ENCODE data around the gene FRY. TPM values are rescaled to one million over a fixed set of nuclear protein-coding genes. Genes with fewer than 3 reads are reported as not detected.

Gene FRY
- total RNA-seq, 1 donor from 2014 or later: 0.52 TPM

- no peak for DNase-seq (ENCODE audit: low read depth)
- no peak overlapping the region for H3K4me3 ChIP-seq (ENCODE audit: low read depth, low read length)
- TF ChIP-seq CTCF (conservative IDR thresholded peaks at IDR 0.05; ENCODE audit: low read depth, low read length): no peak
These were observed 14.9 kb upstream of the FRY start for GRCh38 chr13:32016631-32017030.

GRCh38 chr13:32017474-32017873 is 14.1 kb upstream of the FRY start:
- no peak for DNase-seq (ENCODE audit: low read depth)
- H3K4me3 ChIP-seq (ENCODE audit: low read depth, low read length): no peak overlapping the region
- no peak for TF ChIP-seq CTCF (conservative IDR thresholded peaks at IDR 0.05; ENCODE audit: low read depth, low read length)

GRCh38 chr13:32019612-32020233 is 11.9 kb upstream of the FRY start:
- no peak overlapping the region for H3K4me3 ChIP-seq (ENCODE audit: low read depth, low read length)
- TF ChIP-seq CTCF (conservative IDR thresholded peaks at IDR 0.05; ENCODE audit: low read depth, low read length): peak; percentile 95
- DNase-seq (ENCODE audit: low read depth): no peak

GRCh38 chr13:32021785-32022184 is 9.8 kb upstream of the FRY start:
- no peak for DNase-seq (ENCODE audit: low read depth)
- no peak for TF ChIP-seq CTCF (conservative IDR thresholded peaks at IDR 0.05; ENCODE audit: low read depth, low read length)
- H3K4me3 ChIP-seq (ENCODE audit: low read depth, low read length): no peak overlapping the region

GRCh38 chr13:32022311-32022710 is 9.3 kb upstream of the FRY start:
- TF ChIP-seq CTCF (conservative IDR thresholded peaks at IDR 0.05; ENCODE audit: low read depth, low read length): no peak

GRCh38 chr13:32023096-32023495 is 8.5 kb upstream of the FRY start:
- no peak overlapping the region for H3K4me3 ChIP-seq (ENCODE audit: low read depth, low read length)
- no peak for DNase-seq (ENCODE audit: low read depth)
- no peak for TF ChIP-seq CTCF (conservative IDR thresholded peaks at IDR 0.05; ENCODE audit: low read depth, low read length)

More at GRCh38 chr13:32022311-32022710, 9.3 kb upstream of the FRY start:
- no peak for DNase-seq (ENCODE audit: low read depth)
- no peak overlapping the region for H3K4me3 ChIP-seq (ENCODE audit: low read depth, low read length)

GRCh38 chr13:32023698-32024097 is 7.9 kb upstream of the FRY start:
- no peak for DNase-seq (ENCODE audit: low read depth)
- peak; percentile 34 for TF ChIP-seq CTCF (conservative IDR thresholded peaks at IDR 0.05; ENCODE audit: low read depth, low read length)
- H3K4me3 ChIP-seq (ENCODE audit: low read depth, low read length): no peak overlapping the region

All from epithelial cell of proximal tubule (primary cell).